Thyroid gland (tissue), 4 donors: Measurements from ENCODE around the gene LCE1A. TPM values are rescaled to one million over a fixed set of nuclear protein-coding genes. Genes with fewer than 3 reads are reported as not detected.

ENCODE experiments used
- DNase-seq, 2 donors: peaks; one replicate each; pipeline ENCODE4 v3.0.0-alpha.2; 2019
- H3K27ac ChIP-seq, 3 donors: fragments of 200-600 bp; sonication (generic); 1 replicate in 2 of 3; 2 replicates in 1 of 3; pipeline ENCODE4 v1.5.1; 2016 to 2019; ENCODE audit warnings: mild to moderate bottlenecking in 1 of 3, moderate library complexity in 1 of 3
- H3K27me3 ChIP-seq: fragments of 200-600 bp; sonication (generic); one replicate; pipeline ENCODE4 v1.5.1; 2019
- H3K36me3 ChIP-seq, 2 donors: fragments of 200-600 bp; sonication (generic); one replicate each; pipeline ENCODE4 v1.5.1; 2016 to 2019
- H3K4me1 ChIP-seq, 2 donors: fragments of 200-600 bp; sonication (generic); one replicate each; pipeline ENCODE4 v1.5.1; 2017 to 2019
- H3K4me3 ChIP-seq, 3 donors: fragments of 200-600 bp; sonication (generic); replicated peaks in 1 of 3; 1 replicate in 2 of 3; 2 replicates in 1 of 3; pipeline ENCODE4 v1.5.1; 2016; ENCODE audit warnings: mild to moderate bottlenecking in 1 of 3
- H3K9me3 ChIP-seq: fragments of 200-600 bp; sonication (generic); one replicate; pipeline ENCODE4 v1.5.1; 2017
- POLR2A ChIP-seq, 2 donors: fragments of 450-650 bp; IDR thresholded peaks; one replicate each; pipeline ENCODE4 v1.6.1; 2017; ENCODE audit warnings: antibody characterized with exemption in 2 of 2, mild to moderate bottlenecking in 2 of 2, moderate library complexity in 1 of 2
- WGBS, 2 donors: methylation state at CpG; one replicate each; pipeline ENCODE4 v1.1.5; 2017; 5-methylcytosine and 5-hydroxymethylcytosine counted together
- intact Hi-C: fragments of 100-400 bp; cut with DNase I; formaldehyde crosslinking; loops from one replicate; pipeline ENCODE4 v1.15.1; 2023
- total RNA-seq, 4 donors: library from RNA; depleted of rRNA; stranded (reverse); fragments of >200 nt; gene quantifications; one replicate each; pipeline ENCODE4 v1.2.3, GENCODE V29; 2016
- TF ChIP-seq, protein P1 (sequence below), 6 experiments: fragments of 200-600 bp in 3 of 6; fragments of 450-650 bp in 3 of 6; sonication (generic) in 3 of 6; IDR thresholded peaks; one replicate each; pipeline ENCODE4 v1.5.1; 2016 to 2019; ENCODE audit warnings: antibody characterized with exemption in 6 of 6, mild to moderate bottlenecking in 2 of 6, inconsistent platforms in 1 of 6, moderate library complexity in 1 of 6

The LCE1A gene
- total RNA-seq, 4 donors from 2014 or later, result not detected

GRCh38 chr1:152817309-152817708 lies 10.0 kb upstream of the LCE1A start:
- Histone ChIP-seq H3K36me3 (no peaks in the 10 kb centered on the region), H3K9me3 (no peaks in the 10 kb centered on the region), H3K27me3 (no peaks in the 10 kb centered on the region), H3K27ac (no peak overlapping the region), H3K4me1 (no peaks in the 10 kb centered on the region), H3K4me3 (no peak overlapping the region)
- 86 to 91% methylated on average over 6 of the region's 6 CpGs for WGBS, 2 donors
- intact Hi-C loops, result no loop called here
- no peak for DNase-seq
- no peak for TF ChIP-seq POLR2A (IDR thresholded peaks at IDR 0.05)
- TF ChIP-seq, protein P1, sequence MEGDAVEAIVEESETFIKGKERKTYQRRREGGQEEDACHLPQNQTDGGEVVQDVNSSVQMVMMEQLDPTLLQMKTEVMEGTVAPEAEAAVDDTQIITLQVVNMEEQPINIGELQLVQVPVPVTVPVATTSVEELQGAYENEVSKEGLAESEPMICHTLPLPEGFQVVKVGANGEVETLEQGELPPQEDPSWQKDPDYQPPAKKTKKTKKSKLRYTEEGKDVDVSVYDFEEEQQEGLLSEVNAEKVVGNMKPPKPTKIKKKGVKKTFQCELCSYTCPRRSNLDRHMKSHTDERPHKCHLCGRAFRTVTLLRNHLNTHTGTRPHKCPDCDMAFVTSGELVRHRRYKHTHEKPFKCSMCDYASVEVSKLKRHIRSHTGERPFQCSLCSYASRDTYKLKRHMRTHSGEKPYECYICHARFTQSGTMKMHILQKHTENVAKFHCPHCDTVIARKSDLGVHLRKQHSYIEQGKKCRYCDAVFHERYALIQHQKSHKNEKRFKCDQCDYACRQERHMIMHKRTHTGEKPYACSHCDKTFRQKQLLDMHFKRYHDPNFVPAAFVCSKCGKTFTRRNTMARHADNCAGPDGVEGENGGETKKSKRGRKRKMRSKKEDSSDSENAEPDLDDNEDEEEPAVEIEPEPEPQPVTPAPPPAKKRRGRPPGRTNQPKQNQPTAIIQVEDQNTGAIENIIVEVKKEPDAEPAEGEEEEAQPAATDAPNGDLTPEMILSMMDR (IDR thresholded peaks at IDR 0.05), result no peak

GRCh38 chr1:152823294-152823693 lies 4.0 kb upstream of the LCE1A start:
- TF ChIP-seq, protein P1 (IDR thresholded peaks at IDR 0.05), result no peak
- TF ChIP-seq POLR2A (IDR thresholded peaks at IDR 0.05), result no peak
- 52% methylated on average over 5 of the region's 5 CpGs for WGBS, 2 donors
- Histone ChIP-seq H3K36me3 (no peaks in the 10 kb centered on the region), H3K4me3 (no peak overlapping the region), H3K9me3 (no peaks in the 10 kb centered on the region), H3K27me3 (no peaks in the 10 kb centered on the region), H3K27ac (no peak overlapping the region), H3K4me1 (no peaks in the 10 kb centered on the region)
- intact Hi-C loops, result no loop called here
- no peak for DNase-seq

DNA sequence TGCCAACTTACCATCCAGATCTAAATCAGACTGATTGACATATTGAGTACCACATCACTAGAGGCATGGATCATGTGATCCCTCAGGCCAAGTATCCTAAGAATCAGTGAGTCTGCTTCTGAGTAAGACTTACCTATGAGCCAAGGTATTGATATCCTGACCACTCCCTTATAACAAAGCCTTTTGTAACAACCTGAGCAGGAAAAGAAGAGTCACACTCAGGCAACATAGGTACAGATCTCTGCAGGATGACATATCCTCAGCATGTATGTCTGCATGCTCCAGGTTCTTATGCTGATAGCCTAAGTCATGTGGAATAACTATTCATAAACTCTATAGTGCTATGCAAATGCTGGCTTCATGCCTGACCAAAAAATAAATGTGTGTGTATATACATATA lies 2.3 kb upstream of the LCE1A start:
- no peaks in the 10 kb centered on the region for H3K9me3 ChIP-seq
- no peak overlapping the region for H3K27ac ChIP-seq
- intact Hi-C loops, result no loop called here
- no peaks in the 10 kb centered on the region for H3K27me3 ChIP-seq
- no peak for DNase-seq
- H3K4me1 ChIP-seq, result no peaks in the 10 kb centered on the region
- H3K4me3 ChIP-seq, result no peak overlapping the region
- TF ChIP-seq POLR2A (IDR thresholded peaks at IDR 0.05), result no peak
- TF ChIP-seq, protein P1 (IDR thresholded peaks at IDR 0.05), result no peak
- no peaks in the 10 kb centered on the region for H3K36me3 ChIP-seq

DNA sequence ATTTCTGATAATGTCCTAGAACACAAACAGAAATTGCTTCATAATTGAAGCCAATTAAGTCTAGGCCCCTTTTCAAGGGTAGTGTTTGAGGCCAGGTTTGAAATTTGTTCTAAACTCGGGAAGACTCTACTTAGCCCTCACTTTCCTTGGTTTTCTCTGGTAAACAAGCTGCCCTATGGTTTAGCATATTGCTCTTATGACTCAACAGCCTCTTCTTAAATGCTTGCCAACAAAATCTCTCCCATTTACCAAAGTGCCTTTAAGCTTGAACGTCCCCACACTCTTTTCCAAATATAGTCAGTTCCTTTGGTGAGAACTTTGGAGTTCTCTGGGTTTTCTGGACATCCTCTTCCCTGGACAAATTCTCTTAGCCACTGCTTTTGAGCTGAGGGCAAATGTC lies 9.6 kb downstream of the LCE1A start:
- intact Hi-C loops, result no loop called here
- Histone ChIP-seq H3K9me3 (no peaks in the 10 kb centered on the region), H3K27ac (no peak overlapping the region), H3K36me3 (no peaks in the 10 kb centered on the region), H3K27me3 (no peaks in the 10 kb centered on the region), H3K4me3 (no peak overlapping the region), H3K4me1 (no peaks in the 10 kb centered on the region)
- no peak for DNase-seq
- no peak for TF ChIP-seq POLR2A (IDR thresholded peaks at IDR 0.05)
- TF ChIP-seq, protein P1 (IDR thresholded peaks at IDR 0.05), result no peak
- WGBS, 2 donors, result 61% methylated on average over 2 of the region's 2 CpGs

DNA sequence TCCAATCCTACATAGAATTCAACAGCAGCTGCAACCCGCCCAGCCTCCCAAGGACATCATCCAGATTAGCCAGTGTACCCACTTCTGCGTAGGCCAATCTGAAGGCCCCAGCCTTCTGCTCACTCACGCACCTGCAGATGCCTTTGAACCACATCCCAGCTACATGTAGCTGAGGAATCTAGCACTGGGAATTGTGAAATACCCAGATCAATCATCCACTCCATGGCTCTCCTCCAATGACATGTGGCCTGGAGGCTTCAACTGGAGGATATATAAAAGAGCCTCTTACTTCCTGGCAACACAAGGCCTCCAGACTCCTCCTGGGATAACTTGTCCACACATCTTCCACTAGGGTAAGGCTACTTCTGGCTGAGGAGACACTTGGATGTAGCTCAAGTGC lies 15.3 kb downstream of the LCE1A start, which contains the start of gene LCE6A:
Gene LCE6A (plus strand): TSS at position 301 of the 400 bp plus-strand sequence. CDS start 665 bp downstream, outside the sequence.
- H3K4me1 ChIP-seq, result peaks cover 0 to 4% of the 10 kb centered on the region in 2 donors
- whole genome bisulfite sequencing, 2 donors, result 91 to 93% methylated on average over 3 of the region's 3 CpGs
- H3K9me3 ChIP-seq, result no peaks in the 10 kb centered on the region
- H3K4me3 ChIP-seq, result no peak within 1 kb of the TSS
- intact Hi-C loops, result no loop called here
- H3K27ac ChIP-seq, result no peak within 1 kb of the TSS
- no peak for DNase-seq
- no peaks in the 10 kb centered on the region for H3K27me3 ChIP-seq
- no peaks in the 10 kb centered on the region for H3K36me3 ChIP-seq
- TF ChIP-seq, protein P1 (IDR thresholded peaks at IDR 0.05), result no peak
- TF ChIP-seq POLR2A (IDR thresholded peaks at IDR 0.05), result no peak
